ENCODE measurements around the gene ADAM8.

- TF ChIP-seq, protein P1, sequence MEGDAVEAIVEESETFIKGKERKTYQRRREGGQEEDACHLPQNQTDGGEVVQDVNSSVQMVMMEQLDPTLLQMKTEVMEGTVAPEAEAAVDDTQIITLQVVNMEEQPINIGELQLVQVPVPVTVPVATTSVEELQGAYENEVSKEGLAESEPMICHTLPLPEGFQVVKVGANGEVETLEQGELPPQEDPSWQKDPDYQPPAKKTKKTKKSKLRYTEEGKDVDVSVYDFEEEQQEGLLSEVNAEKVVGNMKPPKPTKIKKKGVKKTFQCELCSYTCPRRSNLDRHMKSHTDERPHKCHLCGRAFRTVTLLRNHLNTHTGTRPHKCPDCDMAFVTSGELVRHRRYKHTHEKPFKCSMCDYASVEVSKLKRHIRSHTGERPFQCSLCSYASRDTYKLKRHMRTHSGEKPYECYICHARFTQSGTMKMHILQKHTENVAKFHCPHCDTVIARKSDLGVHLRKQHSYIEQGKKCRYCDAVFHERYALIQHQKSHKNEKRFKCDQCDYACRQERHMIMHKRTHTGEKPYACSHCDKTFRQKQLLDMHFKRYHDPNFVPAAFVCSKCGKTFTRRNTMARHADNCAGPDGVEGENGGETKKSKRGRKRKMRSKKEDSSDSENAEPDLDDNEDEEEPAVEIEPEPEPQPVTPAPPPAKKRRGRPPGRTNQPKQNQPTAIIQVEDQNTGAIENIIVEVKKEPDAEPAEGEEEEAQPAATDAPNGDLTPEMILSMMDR (IDR thresholded peaks at IDR 0.05; ENCODE audit: insufficient read depth, low read length), result no peak
- no peak for TF ChIP-seq POLR2AphosphoS5 (IDR thresholded peaks at IDR 0.05; ENCODE audit: low read depth)
- TF ChIP-seq SPI1 (IDR thresholded peaks at IDR 0.05; ENCODE audit: borderline replicate concordance, low read depth), result no peak
- TF ChIP-seq GABPA (IDR thresholded peaks at IDR 0.05; ENCODE audit: low read depth), result no peak
These were observed 767 bp upstream of the ADAM8 start for GRCh38 chr10:133277277-133277992.

Measured in HL-60 (cell line).